Retinal pigment epithelial cell (primary cell): ENCODE measurements around the gene RASSF1.

ENCODE experiments used
- DNase-seq: peaks from one replicate; pipeline ENCODE4 v3.0.0-alpha.2; 2010; ENCODE audit warnings: low read depth
- H3K4me3 ChIP-seq: 2 replicates; pipeline ENCODE4 v1.5.1; 2011; ENCODE audit warnings: mild to moderate bottlenecking, low read length, control low read depth, moderate library complexity
- TF ChIP-seq, protein P1 (sequence below): conservative IDR thresholded peaks from 2 replicates; pipeline ENCODE4 v1.5.1; 2011; ENCODE audit warnings: low read depth, low read length, control low read depth, inconsistent platforms

The RASSF1 gene, protein sequence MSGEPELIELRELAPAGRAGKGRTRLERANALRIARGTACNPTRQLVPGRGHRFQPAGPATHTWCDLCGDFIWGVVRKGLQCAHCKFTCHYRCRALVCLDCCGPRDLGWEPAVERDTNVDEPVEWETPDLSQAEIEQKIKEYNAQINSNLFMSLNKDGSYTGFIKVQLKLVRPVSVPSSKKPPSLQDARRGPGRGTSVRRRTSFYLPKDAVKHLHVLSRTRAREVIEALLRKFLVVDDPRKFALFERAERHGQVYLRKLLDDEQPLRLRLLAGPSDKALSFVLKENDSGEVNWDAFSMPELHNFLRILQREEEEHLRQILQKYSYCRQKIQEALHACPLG

DNA sequence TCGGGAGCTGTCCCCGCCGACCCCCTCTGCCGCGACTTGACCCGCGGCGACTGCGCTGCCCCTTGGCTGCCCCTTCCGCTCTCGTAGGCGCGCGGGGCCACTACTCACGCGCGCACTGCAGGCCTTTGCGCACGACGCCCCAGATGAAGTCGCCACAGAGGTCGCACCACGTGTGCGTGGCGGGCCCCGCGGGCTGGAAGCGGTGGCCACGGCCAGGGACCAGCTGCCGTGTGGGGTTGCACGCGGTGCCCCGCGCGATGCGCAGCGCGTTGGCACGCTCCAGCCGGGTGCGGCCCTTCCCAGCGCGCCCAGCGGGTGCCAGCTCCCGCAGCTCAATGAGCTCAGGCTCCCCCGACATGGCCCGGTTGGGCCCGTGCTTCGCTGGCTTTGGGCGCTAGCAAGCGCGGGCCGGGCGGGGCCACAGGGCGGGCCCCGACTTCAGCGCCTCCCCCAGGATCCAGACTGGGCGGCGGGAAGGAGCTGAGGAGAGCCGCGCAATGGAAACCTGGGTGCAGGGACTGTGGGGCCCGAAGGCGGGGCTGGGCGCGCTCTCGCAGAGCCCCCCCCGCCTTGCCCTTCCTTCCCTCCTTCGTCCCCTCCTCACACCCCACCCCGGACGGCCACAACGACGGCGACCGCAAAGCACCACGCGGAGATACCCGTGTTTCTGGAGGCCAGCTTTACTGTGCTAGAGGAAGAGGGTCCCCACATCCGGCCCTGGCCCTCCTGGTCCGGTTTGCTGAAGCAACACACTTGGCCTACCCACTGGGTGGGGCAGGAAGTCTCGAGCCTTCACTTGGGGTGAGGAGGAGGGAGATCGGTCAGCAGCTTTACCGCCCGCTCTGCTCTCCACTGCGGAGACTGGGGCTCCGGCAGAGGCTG, at the start of gene RASSF1:
RASSF1 (minus strand) TSS at position 389 of the 882 bp plus-strand sequence; CDS start at position 358, 31 bp downstream.
- peak within 1 kb of the TSS; percentile 16 for H3K4me3 ChIP-seq
- TF ChIP-seq, protein P1, sequence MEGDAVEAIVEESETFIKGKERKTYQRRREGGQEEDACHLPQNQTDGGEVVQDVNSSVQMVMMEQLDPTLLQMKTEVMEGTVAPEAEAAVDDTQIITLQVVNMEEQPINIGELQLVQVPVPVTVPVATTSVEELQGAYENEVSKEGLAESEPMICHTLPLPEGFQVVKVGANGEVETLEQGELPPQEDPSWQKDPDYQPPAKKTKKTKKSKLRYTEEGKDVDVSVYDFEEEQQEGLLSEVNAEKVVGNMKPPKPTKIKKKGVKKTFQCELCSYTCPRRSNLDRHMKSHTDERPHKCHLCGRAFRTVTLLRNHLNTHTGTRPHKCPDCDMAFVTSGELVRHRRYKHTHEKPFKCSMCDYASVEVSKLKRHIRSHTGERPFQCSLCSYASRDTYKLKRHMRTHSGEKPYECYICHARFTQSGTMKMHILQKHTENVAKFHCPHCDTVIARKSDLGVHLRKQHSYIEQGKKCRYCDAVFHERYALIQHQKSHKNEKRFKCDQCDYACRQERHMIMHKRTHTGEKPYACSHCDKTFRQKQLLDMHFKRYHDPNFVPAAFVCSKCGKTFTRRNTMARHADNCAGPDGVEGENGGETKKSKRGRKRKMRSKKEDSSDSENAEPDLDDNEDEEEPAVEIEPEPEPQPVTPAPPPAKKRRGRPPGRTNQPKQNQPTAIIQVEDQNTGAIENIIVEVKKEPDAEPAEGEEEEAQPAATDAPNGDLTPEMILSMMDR, result no peak
- DNase-seq, result no peak

DNA sequence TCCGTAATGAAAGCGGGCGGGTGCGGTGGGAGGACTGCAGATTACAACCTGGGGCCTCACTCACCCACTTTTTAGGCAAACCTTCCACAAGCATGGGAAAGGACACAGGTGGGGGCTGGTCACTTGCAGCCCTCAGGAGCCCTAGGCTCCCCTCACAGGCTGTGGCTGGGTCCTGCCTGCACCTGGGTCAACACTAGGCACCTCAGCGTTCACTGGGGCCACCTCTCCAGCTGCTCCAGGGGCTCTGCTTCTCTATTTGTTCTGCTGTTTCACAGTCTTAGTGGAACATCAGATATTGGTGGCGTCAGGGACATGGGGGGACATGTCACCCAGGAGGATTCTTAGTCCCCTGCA, 48.8 kb upstream of the RASSF1 start:
- TF ChIP-seq, protein P1, result no peak
- no peak overlapping the region for H3K4me3 ChIP-seq
- no peak for DNase-seq

DNA sequence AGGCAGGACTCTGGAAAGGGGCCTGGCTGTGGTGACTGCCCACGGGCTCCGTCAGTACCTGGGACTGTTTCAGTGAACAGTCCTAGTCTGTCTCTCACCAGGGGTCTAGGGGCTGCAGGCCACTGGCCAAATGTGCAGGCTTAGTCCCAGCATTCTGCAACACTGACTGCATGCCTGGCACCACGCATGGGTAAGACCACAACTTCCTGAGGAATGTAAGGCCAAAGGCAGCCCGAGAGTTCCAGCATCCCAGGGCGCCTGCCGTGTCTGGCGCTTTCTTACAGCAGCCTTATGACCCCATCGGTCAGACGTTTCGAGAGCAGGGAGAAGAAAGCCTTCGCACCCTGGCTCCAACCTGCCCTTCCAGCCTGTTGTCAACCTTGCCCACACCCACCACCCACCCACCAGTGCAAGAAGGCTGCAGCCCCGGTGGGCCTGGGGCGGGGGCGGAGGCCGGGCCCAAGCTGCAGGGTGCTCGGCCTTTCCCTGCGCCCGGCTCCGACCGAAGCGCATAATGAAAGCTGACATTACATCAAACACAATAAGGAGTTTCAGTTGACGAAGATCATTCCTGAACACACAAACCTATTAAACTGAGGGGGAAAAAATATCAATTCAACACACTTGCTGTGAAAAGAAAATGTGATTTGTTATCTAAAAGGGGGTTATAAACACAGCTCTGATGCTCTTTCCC, 48.2 kb upstream of the RASSF1 start:
- DNase-seq, result peak; percentile 16
- TF ChIP-seq, protein P1, result no peak

DNA sequence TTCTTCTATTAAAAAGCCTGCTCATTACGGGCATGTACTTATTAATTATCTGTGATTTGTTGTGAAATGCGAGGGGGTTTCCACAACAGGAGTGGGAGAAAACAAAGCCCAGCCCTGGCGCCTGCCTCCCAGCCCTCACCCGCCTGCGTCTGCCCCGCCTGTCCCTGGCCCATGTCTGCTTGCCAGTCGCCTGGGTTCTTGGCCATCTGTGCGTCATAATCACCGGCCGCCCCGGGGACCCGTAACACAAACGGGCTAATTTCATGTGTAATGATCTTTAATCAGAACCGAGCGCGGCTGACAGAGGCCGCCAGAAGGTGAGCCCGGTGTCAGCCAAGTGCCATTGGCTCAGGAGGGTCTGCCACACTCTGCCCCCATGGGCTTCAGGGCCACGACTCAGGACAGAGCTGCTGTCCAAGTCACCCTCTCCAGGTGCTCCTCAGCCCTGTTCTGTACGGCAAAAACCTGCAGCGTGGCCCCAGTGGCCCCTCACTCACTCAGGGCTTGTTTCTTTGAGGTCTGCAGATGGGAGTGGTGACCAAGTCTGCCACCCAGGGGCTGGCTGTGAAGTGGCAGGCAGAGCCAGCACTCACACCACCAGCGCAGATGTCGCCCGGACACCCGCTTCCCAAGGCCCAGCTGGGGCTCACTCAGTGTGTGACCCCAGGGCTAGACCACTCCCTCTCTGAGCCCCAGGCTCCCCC, 47.5 kb upstream of the RASSF1 start:
- no peak overlapping the region for H3K4me3 ChIP-seq
- no peak for DNase-seq
- TF ChIP-seq, protein P1, result peak; percentile 53

More for the DNA sequence above, 48.2 kb upstream of the RASSF1 start:
- no peak overlapping the region for H3K4me3 ChIP-seq

DNA sequence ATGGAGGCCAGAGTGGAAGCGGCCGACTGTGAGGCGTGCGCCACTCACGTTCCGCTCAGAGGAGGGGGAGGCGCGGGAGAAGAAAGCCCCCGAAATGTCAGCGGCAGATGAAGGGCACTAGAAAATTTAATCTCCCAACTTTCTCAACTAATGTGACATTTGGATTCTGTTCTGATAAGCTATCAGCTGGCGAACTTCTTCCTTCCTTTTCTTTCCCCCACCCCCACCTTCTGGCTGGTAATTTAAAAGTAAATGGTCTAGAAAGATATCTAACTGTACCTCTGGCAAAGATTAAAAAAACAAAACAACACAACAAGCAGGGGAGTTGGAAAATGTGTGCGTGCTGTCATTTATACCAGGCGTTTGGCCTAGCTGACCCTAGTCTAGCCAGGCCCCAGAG, 45.1 kb upstream of the RASSF1 start:
- H3K4me3 ChIP-seq, result no peak overlapping the region
- no peak for DNase-seq
- TF ChIP-seq, protein P1, result no peak

DNA sequence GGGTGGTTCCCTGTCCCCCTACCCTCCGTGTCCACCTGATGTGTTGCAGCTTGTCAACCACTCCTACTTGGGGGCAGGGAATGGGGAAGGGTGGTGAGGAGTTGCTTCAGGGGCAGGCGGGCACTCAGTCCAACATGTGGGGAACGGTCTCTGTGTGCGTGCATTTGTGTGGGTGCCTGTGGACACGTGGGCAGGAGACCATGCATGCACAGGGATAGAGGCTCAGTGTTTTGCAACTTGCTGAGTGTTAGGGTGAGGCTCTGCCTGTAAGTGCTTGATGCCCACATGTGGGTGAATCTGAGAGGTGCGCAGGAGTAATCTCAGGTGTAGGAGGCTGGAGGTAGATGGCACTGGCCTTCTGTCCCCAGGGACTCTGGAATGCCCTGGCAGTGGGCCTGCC, 43.1 kb upstream of the RASSF1 start:
- H3K4me3 ChIP-seq, result no peak overlapping the region
- TF ChIP-seq, protein P1, result no peak
- DNase-seq, result no peak
